GM19023 (cell line): Measurements from ENCODE around the gene CLIP4.

ENCODE experiments used
- ATAC-seq: cut with Tn5 transposase; IDR thresholded peaks from one replicate; pipeline ENCODE4 v1.9.1; 2021; ENCODE audit warnings: mild to moderate bottlenecking, moderate library complexity; ENCODE audit not compliant: unreplicated experiment

CLIP4 gene

GRCh38 chr2:29218550-29219125 lies 103.4 kb downstream of the CLIP4 start:
- ATAC-seq = no peak

- ATAC-seq = no peak
These were observed 104.2 kb downstream of the CLIP4 start for GRCh38 chr2:29219374-29219773.

GRCh38 chr2:29220506-29221270 lies 105.5 kb downstream of the CLIP4 start:
- no peak for ATAC-seq

GRCh38 chr2:29222381-29223179 lies 107.4 kb downstream of the CLIP4 start:
- no peak for ATAC-seq

GRCh38 chr2:29223257-29223656 lies 108.0 kb downstream of the CLIP4 start:
- ATAC-seq = no peak

- ATAC-seq = no peak
These were observed 108.9 kb downstream of the CLIP4 start for GRCh38 chr2:29223851-29224692.

GRCh38 chr2:29224693-29225551 lies 109.7 kb downstream of the CLIP4 start:
- ATAC-seq = no peak

- no peak for ATAC-seq
These were observed 110.6 kb downstream of the CLIP4 start for GRCh38 chr2:29225814-29226213.

GRCh38 chr2:29226375-29226774 lies 111.2 kb downstream of the CLIP4 start:
- ATAC-seq = no peak

GRCh38 chr2:29226808-29227207 lies 111.6 kb downstream of the CLIP4 start:
- no peak for ATAC-seq

GRCh38 chr2:29227935-29228675 lies 112.9 kb downstream of the CLIP4 start:
- no peak for ATAC-seq

- ATAC-seq = no peak
These were observed 113.7 kb downstream of the CLIP4 start for GRCh38 chr2:29228947-29229346.

GRCh38 chr2:29229640-29230039 lies 114.4 kb downstream of the CLIP4 start:
- ATAC-seq = no peak

- ATAC-seq = no peak
These were observed 116.8 kb downstream of the CLIP4 start for GRCh38 chr2:29232041-29232440.

GRCh38 chr2:29233428-29233827 lies 118.2 kb downstream of the CLIP4 start:
- ATAC-seq = no peak

- ATAC-seq = no peak
These were observed 120.2 kb downstream of the CLIP4 start for GRCh38 chr2:29235411-29235810.

- ATAC-seq = no peak
These were observed 120.9 kb downstream of the CLIP4 start for GRCh38 chr2:29236074-29236473.

GRCh38 chr2:29238497-29238896 lies 123.3 kb downstream of the CLIP4 start:
- no peak for ATAC-seq
